Measurements from ENCODE around the gene TANK. TPM values are rescaled to one million over a fixed set of nuclear protein-coding genes. Genes with fewer than 3 reads are reported as not detected.
"Not testable (repeated sequence)": the region's sequence is repeated elsewhere in the genome, so short reads cannot be mapped to it uniquely, and the experiment has no call there.

The TANK gene
- total RNA-seq, 1 experiment from 2014 or later = 64.4 TPM

DNA sequence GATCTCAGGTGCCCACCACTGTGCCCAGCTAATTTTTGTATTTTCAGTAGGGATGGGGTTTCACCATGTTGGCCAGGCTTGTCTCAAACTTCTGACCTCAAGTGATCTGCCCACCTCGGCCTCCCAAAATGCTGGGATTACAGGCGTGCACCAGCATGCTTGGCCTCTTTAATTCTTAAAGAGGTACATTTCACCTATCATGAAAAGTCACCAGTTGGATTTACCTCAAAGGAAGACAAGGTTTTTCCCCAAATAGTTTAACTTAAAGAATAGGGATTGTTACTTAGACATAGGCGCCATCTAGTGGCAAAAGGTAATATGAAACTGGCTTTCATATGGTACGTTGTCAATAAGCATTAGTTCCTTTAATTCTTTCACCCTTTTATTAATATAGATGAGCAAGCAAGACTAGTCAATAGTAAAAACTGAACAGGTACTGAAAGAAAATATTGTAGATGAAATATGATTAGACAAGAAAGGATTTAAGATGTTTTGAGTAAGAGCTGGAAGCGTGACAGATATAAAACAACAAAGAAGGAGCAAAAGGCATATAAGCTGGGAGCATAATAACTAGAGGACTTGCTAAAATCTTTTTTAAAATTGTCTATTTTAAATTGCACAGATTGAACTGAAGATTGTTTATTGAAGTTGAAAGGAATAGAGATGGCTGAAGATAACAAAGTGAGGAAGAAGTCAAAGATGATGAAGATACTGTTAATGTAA lies 113.0 kb downstream of the TANK start:
- DNase-seq (ENCODE audit: low spot score) = peak; percentile 38

DNA sequence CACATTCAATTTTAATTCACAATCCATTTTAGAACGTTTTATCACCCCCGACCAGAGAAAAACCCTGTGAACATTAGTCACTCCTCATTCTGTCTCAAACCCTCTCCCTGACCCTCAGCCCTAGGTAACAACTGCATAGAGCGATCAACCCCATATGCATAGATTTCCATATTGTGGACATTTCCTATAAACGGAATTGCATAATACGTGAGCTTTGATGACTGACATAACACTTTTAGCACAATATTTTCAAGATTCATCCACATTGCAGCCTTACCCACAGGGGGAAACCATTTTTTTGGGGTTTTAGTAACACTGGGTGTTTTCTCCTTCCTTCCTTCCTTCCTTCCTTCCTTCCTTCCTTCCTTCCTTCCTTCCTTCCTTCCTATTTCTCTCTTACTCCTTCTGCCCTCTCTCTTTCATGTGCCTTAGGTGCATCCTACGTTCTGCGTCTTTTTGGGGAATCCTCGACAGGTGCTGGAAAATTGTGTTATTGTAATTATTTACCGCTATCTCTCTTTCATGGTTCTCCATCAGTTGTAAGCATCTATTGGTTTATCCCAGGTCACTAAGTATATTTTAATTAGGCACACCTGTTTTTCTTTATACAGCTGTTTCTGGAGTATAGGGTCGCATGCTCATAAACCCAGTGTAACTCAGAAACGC lies 118.5 kb downstream of the TANK start:
- peak; percentile 11 for DNase-seq (ENCODE audit: low spot score)

DNA sequence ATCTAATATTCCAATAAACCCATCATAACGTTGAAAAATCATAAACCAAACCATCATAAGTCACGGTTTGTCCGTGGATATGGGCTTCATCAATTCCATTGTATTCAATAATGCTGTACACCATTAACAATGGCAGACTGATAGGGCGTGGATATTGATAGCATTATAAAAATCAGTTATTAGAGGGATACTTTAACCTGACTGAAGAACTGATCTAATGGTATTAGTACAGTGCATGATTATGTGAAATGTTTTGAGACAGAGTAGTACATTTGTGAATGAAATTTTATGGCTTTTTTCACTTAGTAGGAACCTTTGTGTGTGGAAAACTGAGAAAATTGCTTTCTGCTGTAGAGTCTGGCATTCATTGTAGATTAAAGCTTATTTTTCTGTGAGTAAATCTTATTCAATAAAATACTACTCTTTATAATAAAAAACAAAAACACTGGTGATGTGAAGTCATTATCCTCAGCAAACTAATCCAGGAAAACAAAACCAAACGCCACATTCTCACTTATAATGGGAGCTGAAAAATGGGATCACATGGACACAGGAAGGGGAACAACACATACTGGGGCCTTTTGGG lies 119.1 kb downstream of the TANK start:
- not testable (repeated sequence) for DNase-seq (ENCODE audit: low spot score)

DNA sequence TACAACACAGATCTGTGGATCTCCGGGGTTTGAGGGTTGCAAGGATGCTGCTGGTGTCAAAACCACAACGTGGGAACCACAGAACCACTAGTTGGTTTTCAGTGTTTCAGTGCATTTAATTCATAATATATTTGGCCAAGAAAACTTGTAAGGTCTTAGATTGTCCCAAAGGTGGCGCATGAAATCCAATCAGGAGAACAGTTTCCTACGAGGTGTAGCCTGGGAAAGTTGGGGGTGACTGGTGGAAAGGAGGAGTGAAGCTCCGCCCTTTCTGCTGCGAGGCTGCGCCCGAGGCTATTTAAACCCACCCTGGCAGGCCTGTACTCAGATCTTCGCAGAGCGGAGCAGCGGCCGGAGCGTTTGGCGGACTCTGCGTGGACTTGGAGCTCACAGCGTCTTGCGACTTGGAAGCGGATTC lies 120.7 kb downstream of the TANK start:
- peak; percentile 24 for DNase-seq (ENCODE audit: low spot score)

DNA sequence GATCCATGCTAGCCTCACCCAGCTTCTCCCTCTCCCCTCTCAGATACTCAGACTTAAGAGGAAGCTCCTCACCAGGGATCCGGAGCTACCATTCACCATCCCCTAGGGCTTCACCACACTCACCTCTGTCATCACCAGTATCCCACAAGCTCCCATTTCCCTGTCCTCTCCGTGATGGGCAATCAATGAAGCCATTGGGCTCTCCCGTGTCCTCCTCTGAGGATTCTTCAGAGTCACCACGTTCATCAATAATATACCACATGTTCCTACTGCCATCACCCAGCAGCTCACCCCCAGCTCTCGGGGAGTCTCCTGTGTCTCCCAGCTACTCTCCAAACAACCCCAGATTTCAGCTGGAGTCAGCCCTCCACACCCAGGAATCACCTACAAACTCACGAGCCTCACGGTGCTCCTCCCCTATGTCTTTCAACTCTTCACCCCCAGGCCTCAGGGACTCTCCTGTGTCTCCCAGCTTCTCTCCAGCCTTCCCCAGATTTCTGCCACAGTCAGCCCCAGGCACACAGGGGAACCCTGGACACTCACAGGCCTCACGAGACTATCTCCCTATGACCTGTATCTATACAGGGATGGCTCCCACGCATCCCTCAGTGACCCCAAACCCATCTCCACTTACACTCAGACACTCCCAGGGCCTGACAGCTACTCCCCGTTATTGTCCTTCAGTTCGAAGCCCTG lies 121.5 kb downstream of the TANK start:
- not testable (repeated sequence) for DNase-seq (ENCODE audit: low spot score)

DNA sequence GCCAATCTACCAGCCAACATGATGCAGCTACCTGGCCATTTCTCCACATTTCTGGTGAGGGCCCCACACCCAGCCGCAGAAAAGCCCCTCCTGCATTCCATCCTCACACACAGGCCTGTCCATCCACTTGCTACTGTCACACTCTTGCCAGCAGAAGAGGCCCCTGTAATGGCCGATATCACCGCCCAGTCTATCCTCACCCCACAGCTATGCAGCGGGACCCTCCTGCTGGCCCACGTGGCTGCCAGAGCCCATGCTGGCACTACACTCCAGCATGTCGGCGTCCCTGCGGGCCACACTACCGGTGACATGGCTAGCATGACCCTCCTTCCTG lies 122.0 kb downstream of the TANK start:
- not testable (repeated sequence) for DNase-seq (ENCODE audit: low spot score)

DNA sequence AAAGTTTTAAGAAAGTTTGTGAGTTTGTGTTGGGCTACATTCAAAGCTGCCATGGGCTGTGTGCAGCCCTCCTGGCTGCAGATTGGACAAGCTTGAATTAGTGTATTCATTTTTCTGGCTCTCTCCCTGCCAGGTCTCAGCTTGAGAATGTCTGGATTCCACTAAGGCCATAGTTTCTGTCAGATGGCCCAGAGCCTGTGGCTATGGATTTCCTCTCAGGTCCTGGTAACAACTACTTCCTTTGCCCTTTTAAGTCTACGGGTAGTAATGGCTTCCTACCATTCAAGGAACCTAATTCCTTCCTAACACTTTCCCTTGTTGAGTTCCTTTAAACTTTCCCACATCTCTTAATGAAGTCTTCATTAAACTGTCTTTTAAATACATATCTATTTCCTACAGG lies 123.7 kb downstream of the TANK start:
- no peak for DNase-seq (ENCODE audit: low spot score)

Other genes with a start within 250 kb of the TANK start
- gene PSMD14, start 148.0 kb downstream of the TANK start, total RNA-seq (2014; rRNA removed; shearing (Covaris generic)) = 177 and 187 TPM in 2 replicates

Data from H4 (cell line).